HCT116 (cell line): Measurements from ENCODE around the gene SPATA31D3.

ENCODE experiments used
- CTCF ChIP-seq, 3 experiments: fragments of 200-600 bp in 1 of 3; sonication (generic) in 1 of 3; IDR thresholded peaks in 2 of 3; conservative IDR thresholded peaks in 1 of 3; 2 replicates each; pipeline ENCODE4 v1.5.1; 2012 to 2017; ENCODE audit warnings: low read depth in 2 of 3, low read length in 2 of 3, antibody characterized with exemption in 1 of 3, borderline replicate concordance in 1 of 3, control low read depth in 1 of 3, mild to moderate bottlenecking in 1 of 3, mixed read lengths in 1 of 3, mixed run types in 1 of 3, moderate library complexity in 1 of 3; ENCODE audit not compliant: insufficient read depth in 1 of 3
- EZH2 ChIP-seq: fragments of 200-600 bp; sonication (generic); IDR thresholded peaks from 2 replicates; pipeline ENCODE4 v1.6.1; 2017; ENCODE audit warnings: antibody characterized with exemption, mixed run types
- EZH2phosphoT487 ChIP-seq: fragments of 200-600 bp; IDR thresholded peaks from 2 replicates; pipeline ENCODE4 v1.6.1; 2018; ENCODE audit warnings: antibody characterized with exemption, borderline replicate concordance
- MAX ChIP-seq: IDR thresholded peaks from 2 replicates; pipeline ENCODE4 v1.6.1; 2012
- POLR2A ChIP-seq: IDR thresholded peaks from 2 replicates; pipeline ENCODE4 v1.7.0; 2011; ENCODE audit warnings: borderline replicate concordance; ENCODE audit not compliant: insufficient read depth, insufficient read length; ENCODE audit errors: extremely low read depth
- POLR2AphosphoS5 ChIP-seq: IDR thresholded peaks from 2 replicates; pipeline ENCODE4 v1.6.1; 2011; ENCODE audit warnings: mild to moderate bottlenecking, low read depth, low read length, moderate library complexity
- RAD21 ChIP-seq: IDR thresholded peaks from 2 replicates; pipeline ENCODE4 v1.6.1; 2012; ENCODE audit warnings: low read depth, mild to moderate bottlenecking
- REST ChIP-seq: IDR thresholded peaks from 2 replicates; pipeline ENCODE4 v1.6.1; 2012; ENCODE audit warnings: low read depth
- SRF ChIP-seq: IDR thresholded peaks from 2 replicates; pipeline ENCODE4 v1.6.1; 2012; ENCODE audit warnings: low read depth

- TF ChIP-seq RAD21 = no peak
- no peak for TF ChIP-seq POLR2AphosphoS5
- no peak for TF ChIP-seq CTCF (IDR thresholded peaks at IDR 0.05 in 2 of 3, conservative IDR thresholded peaks at IDR 0.05 in 1 of 3; ENCODE audit: borderline replicate concordance in 1 of 3, insufficient read depth in 1 of 3, low read depth in 2 of 3, low read length in 2 of 3)
- TF ChIP-seq MAX = no peak
- no peak for TF ChIP-seq POLR2A
- TF ChIP-seq SRF = no peak
- no peak for TF ChIP-seq EZH2
- TF ChIP-seq EZH2phosphoT487 = no peak
- no peak for TF ChIP-seq REST
These were observed 26.7 kb downstream of the SPATA31D3 start for GRCh38 chr9:81969971-81970370.
